Activated naive CD4-positive, alpha-beta T cell treated with anti-CD3 and anti-CD28 coated beads for 36 hours (primary cell): Measurements from ENCODE around the gene ZNF385B. TPM values are rescaled to one million over a fixed set of nuclear protein-coding genes. Genes with fewer than 3 reads are reported as not detected.
"Not testable (repeated sequence)": the region's sequence is repeated elsewhere in the genome, so short reads cannot be mapped to it uniquely, and the experiment has no call there.

ENCODE experiments used
- CTCF ChIA-PET: fragments of 350-600 bp; sonication (Branson Sonifier 250); formaldehyde crosslinking; loops from one replicate; lab custom pipeline; 2021; ENCODE audit warnings: antibody characterized with exemption; lab: Charles Lee
- DNase-seq: peaks from one replicate; pipeline ENCODE4 v3.0.0-alpha.2; 2020
- H3K27ac Mint-ChIP-seq: one replicate; pipeline ENCODE4 v1.8.0; 2021; ENCODE audit warnings: mild to moderate bottlenecking, mixed read lengths
- H3K27me3 Mint-ChIP-seq: one replicate; pipeline ENCODE4 v1.8.0; 2021; ENCODE audit warnings: low read depth, mixed read lengths
- H3K36me3 Mint-ChIP-seq: one replicate; pipeline ENCODE4 v1.8.0; 2021; ENCODE audit warnings: low read depth, mixed read lengths
- H3K4me1 Mint-ChIP-seq: one replicate; pipeline ENCODE4 v1.8.0; 2021; ENCODE audit warnings: low read depth, mixed read lengths
- H3K4me3 Mint-ChIP-seq: one replicate; pipeline ENCODE4 v1.8.0; 2021; ENCODE audit warnings: mild to moderate bottlenecking, moderate library complexity, mixed read lengths
- H3K9me3 Mint-ChIP-seq: one replicate; pipeline ENCODE4 v1.8.0; 2021; ENCODE audit warnings: mixed read lengths
- intact Hi-C: fragments of 100-400 bp; cut with micrococcal nuclease; formaldehyde crosslinking; loops from one replicate; pipeline ENCODE4 v1.15.1; 2023
- total RNA-seq, 2 experiments: library from RNA; stranded (reverse); gene quantifications; one replicate each; pipeline ENCODE4 v1.2.3, GENCODE V29; 2021

ZNF385B gene
- total RNA-seq, 2 experiments from 2014 or later: not detected

- Mint-ChIP-seq H3K27ac (no peak overlapping the region), H3K4me3 (no peak overlapping the region), H3K9me3 (no peaks in the 10 kb centered on the region)
Measured at GRCh38 chr2:179495315-179495714, 366.1 kb downstream of the ZNF385B start.

GRCh38 chr2:179488563-179488962, 372.8 kb downstream of the ZNF385B start:
- H3K27ac Mint-ChIP-seq: no peak overlapping the region
- CTCF ChIA-PET: no interaction called here
- no peaks in the 10 kb centered on the region for H3K36me3 Mint-ChIP-seq
- DNase-seq: no peak
- H3K27me3 Mint-ChIP-seq: no peaks in the 10 kb centered on the region
- no peaks in the 10 kb centered on the region for H3K4me1 Mint-ChIP-seq
- intact Hi-C loops: no loop called here
- no peaks in the 10 kb centered on the region for H3K9me3 Mint-ChIP-seq
- no peak overlapping the region for H3K4me3 Mint-ChIP-seq

More at GRCh38 chr2:179495315-179495714, 366.1 kb downstream of the ZNF385B start:
- Mint-ChIP-seq H3K4me1 (no peaks in the 10 kb centered on the region), H3K36me3 (no peaks in the 10 kb centered on the region), H3K27me3 (peaks cover 3% of the 10 kb centered on the region)
- intact Hi-C loops: no loop called here
- DNase-seq: no peak
- CTCF ChIA-PET: no interaction called here

GRCh38 chr2:179487010-179487731, 374.2 kb downstream of the ZNF385B start:
- Mint-ChIP-seq H3K27ac (no peak overlapping the region), H3K4me1 (no peaks in the 10 kb centered on the region), H3K36me3 (no peaks in the 10 kb centered on the region), H3K27me3 (no peaks in the 10 kb centered on the region), H3K9me3 (no peaks in the 10 kb centered on the region), H3K4me3 (no peak overlapping the region)
- no peak for DNase-seq
- CTCF ChIA-PET: no interaction called here
- intact Hi-C loops: no loop called here

GRCh38 chr2:179483131-179483530, 378.3 kb downstream of the ZNF385B start:
- DNase-seq: no peak
- no peaks in the 10 kb centered on the region for H3K4me1 Mint-ChIP-seq
- H3K27ac Mint-ChIP-seq: no peak overlapping the region
- no peaks in the 10 kb centered on the region for H3K27me3 Mint-ChIP-seq
- H3K4me3 Mint-ChIP-seq: no peak overlapping the region
- no peaks in the 10 kb centered on the region for H3K9me3 Mint-ChIP-seq
- CTCF ChIA-PET: no interaction called here
- no peaks in the 10 kb centered on the region for H3K36me3 Mint-ChIP-seq
- intact Hi-C loops: no loop called here

GRCh38 chr2:179479947-179480346, 381.5 kb downstream of the ZNF385B start:
- Mint-ChIP-seq H3K27me3 (no peaks in the 10 kb centered on the region), H3K9me3 (no peaks in the 10 kb centered on the region), H3K4me3 (no peak overlapping the region), H3K4me1 (no peaks in the 10 kb centered on the region), H3K36me3 (no peaks in the 10 kb centered on the region), H3K27ac (no peak overlapping the region)
- intact Hi-C loops: no loop called here
- CTCF ChIA-PET: interaction anchor here (0.6 kb wide), 1 partner anchor 253 kb away, joined by 7 read pairs; no protein-coding TSS in a partner anchor
- DNase-seq: no peak

GRCh38 chr2:179478771-179479170, 382.6 kb downstream of the ZNF385B start:
- H3K4me3 Mint-ChIP-seq: no peak overlapping the region
- H3K36me3 Mint-ChIP-seq: no peaks in the 10 kb centered on the region
- no peak overlapping the region for H3K27ac Mint-ChIP-seq
- no peaks in the 10 kb centered on the region for H3K4me1 Mint-ChIP-seq
- CTCF ChIA-PET: no interaction called here
- DNase-seq: no peak
- no peaks in the 10 kb centered on the region for H3K27me3 Mint-ChIP-seq
- intact Hi-C loops: no loop called here
- no peaks in the 10 kb centered on the region for H3K9me3 Mint-ChIP-seq

- Mint-ChIP-seq H3K4me1 (no peaks in the 10 kb centered on the region), H3K36me3 (no peaks in the 10 kb centered on the region), H3K4me3 (no peak overlapping the region), H3K9me3 (no peaks in the 10 kb centered on the region), H3K27me3 (peaks cover 3% of the 10 kb centered on the region), H3K27ac (no peak overlapping the region)
- no peak for DNase-seq
- CTCF ChIA-PET: no interaction called here
- intact Hi-C loops: no loop called here
Measured at GRCh38 chr2:179470992-179471391, 390.4 kb downstream of the ZNF385B start.

GRCh38 chr2:179470089-179470488, 391.3 kb downstream of the ZNF385B start:
- H3K4me3 Mint-ChIP-seq: no peak overlapping the region
- H3K4me1 Mint-ChIP-seq: no peaks in the 10 kb centered on the region
- CTCF ChIA-PET: no interaction called here
- H3K9me3 Mint-ChIP-seq: no peaks in the 10 kb centered on the region
- H3K27me3 Mint-ChIP-seq: peaks cover 3% of the 10 kb centered on the region
- H3K36me3 Mint-ChIP-seq: no peaks in the 10 kb centered on the region
- no peak overlapping the region for H3K27ac Mint-ChIP-seq
- no peak for DNase-seq
- intact Hi-C loops: no loop called here

GRCh38 chr2:179467960-179468359, 393.5 kb downstream of the ZNF385B start:
- intact Hi-C loops: no loop called here
- Mint-ChIP-seq H3K9me3 (no peaks in the 10 kb centered on the region), H3K4me1 (no peaks in the 10 kb centered on the region), H3K4me3 (no peak overlapping the region), H3K36me3 (no peaks in the 10 kb centered on the region), H3K27ac (no peak overlapping the region), H3K27me3 (peaks cover 4% of the 10 kb centered on the region)
- DNase-seq: no peak
- CTCF ChIA-PET: no interaction called here

- intact Hi-C loops: no loop called here
- CTCF ChIA-PET: no interaction called here
- Mint-ChIP-seq H3K27me3 (peaks cover 4% of the 10 kb centered on the region), H3K36me3 (no peaks in the 10 kb centered on the region), H3K9me3 (no peaks in the 10 kb centered on the region), H3K4me3 (no peak overlapping the region), H3K4me1 (no peaks in the 10 kb centered on the region), H3K27ac (no peak overlapping the region)
- DNase-seq: no peak
Measured at GRCh38 chr2:179467111-179467510, 394.3 kb downstream of the ZNF385B start.

- no peaks in the 10 kb centered on the region for H3K36me3 Mint-ChIP-seq
- peaks cover 4% of the 10 kb centered on the region for H3K27me3 Mint-ChIP-seq
- peaks cover 4% of the 10 kb centered on the region for H3K9me3 Mint-ChIP-seq
- H3K4me1 Mint-ChIP-seq: no peaks in the 10 kb centered on the region
- no peak for DNase-seq
- H3K27ac Mint-ChIP-seq: no peak overlapping the region
- intact Hi-C loops: no loop called here
- no peak overlapping the region for H3K4me3 Mint-ChIP-seq
- CTCF ChIA-PET: no interaction called here
Measured at GRCh38 chr2:179461420-179461819, 400.0 kb downstream of the ZNF385B start.

GRCh38 chr2:179460181-179460929, 401.1 kb downstream of the ZNF385B start:
- no peaks in the 10 kb centered on the region for H3K36me3 Mint-ChIP-seq
- CTCF ChIA-PET: no interaction called here
- intact Hi-C loops: no loop called here

GRCh38 chr2:179458113-179458512, 403.3 kb downstream of the ZNF385B start:
- H3K36me3 Mint-ChIP-seq, DNase-seq, intact Hi-C loops, H3K27me3 Mint-ChIP-seq, CTCF ChIA-PET, H3K9me3 Mint-ChIP-seq, H3K27ac Mint-ChIP-seq, H3K4me3 Mint-ChIP-seq, H3K4me1 Mint-ChIP-seq: not testable (repeated sequence)

More at GRCh38 chr2:179460181-179460929, 401.1 kb downstream of the ZNF385B start:
- Mint-ChIP-seq H3K9me3 (peaks cover 4% of the 10 kb centered on the region), H3K27ac (no peak overlapping the region), H3K4me3 (no peak overlapping the region), H3K4me1 (no peaks in the 10 kb centered on the region), H3K27me3 (peaks cover 4% of the 10 kb centered on the region)
- DNase-seq: peak; percentile 13
